Measurements from ENCODE around the gene LCNL1.

- TF ChIP-seq, protein P1, sequence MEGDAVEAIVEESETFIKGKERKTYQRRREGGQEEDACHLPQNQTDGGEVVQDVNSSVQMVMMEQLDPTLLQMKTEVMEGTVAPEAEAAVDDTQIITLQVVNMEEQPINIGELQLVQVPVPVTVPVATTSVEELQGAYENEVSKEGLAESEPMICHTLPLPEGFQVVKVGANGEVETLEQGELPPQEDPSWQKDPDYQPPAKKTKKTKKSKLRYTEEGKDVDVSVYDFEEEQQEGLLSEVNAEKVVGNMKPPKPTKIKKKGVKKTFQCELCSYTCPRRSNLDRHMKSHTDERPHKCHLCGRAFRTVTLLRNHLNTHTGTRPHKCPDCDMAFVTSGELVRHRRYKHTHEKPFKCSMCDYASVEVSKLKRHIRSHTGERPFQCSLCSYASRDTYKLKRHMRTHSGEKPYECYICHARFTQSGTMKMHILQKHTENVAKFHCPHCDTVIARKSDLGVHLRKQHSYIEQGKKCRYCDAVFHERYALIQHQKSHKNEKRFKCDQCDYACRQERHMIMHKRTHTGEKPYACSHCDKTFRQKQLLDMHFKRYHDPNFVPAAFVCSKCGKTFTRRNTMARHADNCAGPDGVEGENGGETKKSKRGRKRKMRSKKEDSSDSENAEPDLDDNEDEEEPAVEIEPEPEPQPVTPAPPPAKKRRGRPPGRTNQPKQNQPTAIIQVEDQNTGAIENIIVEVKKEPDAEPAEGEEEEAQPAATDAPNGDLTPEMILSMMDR (IDR thresholded peaks at IDR 0.05) = no peak
- TF ChIP-seq POLR2A (IDR thresholded peaks at IDR 0.05) (no peak), POLR2AphosphoS5 (IDR thresholded peaks at IDR 0.05) (no peak)
Observed at GRCh38 chr9:137015540-137015930, 32.7 kb downstream of the LCNL1 start.
